KBM-7 (cell line): ENCODE results near the gene BTNL9.
"Not testable (repeated sequence)": the region's sequence is repeated elsewhere in the genome, so short reads cannot be mapped to it uniquely, and the experiment has no call there.

Source experiments
- DNase-seq: peaks from one replicate; pipeline ENCODE4 v3.0.0-alpha.2; 2015
- in situ Hi-C: fragments of 300-500 bp; cut with MboI; formaldehyde crosslinking; loops from 2 replicates; pipeline ENCODE4 v1.14.3; 2020; ENCODE audit warnings: low sequenced_read_pairs, low pct_unique_long_range_greater_than_20kb, mixed read lengths

Gene BTNL9

DNA sequence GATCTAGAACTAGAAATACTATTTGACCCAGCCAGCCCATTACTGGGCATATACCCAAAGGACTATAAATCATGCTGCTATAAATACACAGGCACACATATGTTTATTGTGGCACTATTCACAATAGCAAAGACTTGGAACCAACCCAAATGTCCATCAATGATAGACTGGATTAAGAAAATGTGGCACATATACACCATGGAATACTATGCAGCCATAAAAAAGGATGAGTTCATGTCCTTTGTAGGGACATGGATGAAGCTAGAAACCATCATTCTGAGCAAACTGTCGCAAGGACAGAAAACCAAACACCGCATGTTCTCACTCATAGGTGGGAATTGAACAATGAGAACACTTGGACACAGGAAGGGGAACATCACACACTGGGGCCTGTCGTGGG, 55.1 kb downstream of the BTNL9 start:
- DNase-seq, in situ Hi-C loops: not testable (repeated sequence)

- in situ Hi-C loops, DNase-seq: not testable (repeated sequence)
Measured at GRCh38 chr5:181096721-181097382, 56.8 kb downstream of the BTNL9 start.

GRCh38 chr5:181097383-181097753, 57.3 kb downstream of the BTNL9 start:
- in situ Hi-C loops = not testable (repeated sequence)

GRCh38 chr5:181097759-181098491, 57.9 kb downstream of the BTNL9 start:
- in situ Hi-C loops, DNase-seq: not testable (repeated sequence)

More at GRCh38 chr5:181097383-181097753, 57.3 kb downstream of the BTNL9 start:
- DNase-seq = not testable (repeated sequence)

- in situ Hi-C loops = no loop called here
- DNase-seq = peak; percentile 37
Measured at GRCh38 chr5:181098762-181099601, 58.9 kb downstream of the BTNL9 start.

DNA sequence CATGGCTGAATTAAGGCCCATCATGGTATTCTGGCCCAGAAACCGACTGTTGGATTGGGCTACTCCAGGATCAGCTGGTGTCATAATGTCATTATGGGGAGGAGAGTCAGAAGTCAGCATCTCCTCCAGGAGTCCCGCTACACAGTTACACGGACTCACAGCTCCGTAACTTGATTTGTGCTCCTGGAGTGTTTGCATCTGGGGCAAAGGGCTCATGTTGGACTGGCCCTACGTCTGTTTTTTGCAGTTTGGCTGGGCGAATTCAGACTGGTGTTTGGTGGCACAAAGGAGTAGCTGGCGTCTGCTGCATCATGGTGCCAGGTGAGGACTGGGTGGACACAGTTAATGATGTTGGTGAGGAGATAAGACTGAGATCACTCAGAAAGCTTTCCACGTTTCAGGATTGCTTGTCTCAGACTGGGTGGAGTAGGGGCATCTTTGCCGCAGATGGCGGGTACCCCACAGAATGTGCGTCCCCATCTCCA, 59.6 kb downstream of the BTNL9 start:
- no peak for DNase-seq
- in situ Hi-C loops = no loop called here

DNA sequence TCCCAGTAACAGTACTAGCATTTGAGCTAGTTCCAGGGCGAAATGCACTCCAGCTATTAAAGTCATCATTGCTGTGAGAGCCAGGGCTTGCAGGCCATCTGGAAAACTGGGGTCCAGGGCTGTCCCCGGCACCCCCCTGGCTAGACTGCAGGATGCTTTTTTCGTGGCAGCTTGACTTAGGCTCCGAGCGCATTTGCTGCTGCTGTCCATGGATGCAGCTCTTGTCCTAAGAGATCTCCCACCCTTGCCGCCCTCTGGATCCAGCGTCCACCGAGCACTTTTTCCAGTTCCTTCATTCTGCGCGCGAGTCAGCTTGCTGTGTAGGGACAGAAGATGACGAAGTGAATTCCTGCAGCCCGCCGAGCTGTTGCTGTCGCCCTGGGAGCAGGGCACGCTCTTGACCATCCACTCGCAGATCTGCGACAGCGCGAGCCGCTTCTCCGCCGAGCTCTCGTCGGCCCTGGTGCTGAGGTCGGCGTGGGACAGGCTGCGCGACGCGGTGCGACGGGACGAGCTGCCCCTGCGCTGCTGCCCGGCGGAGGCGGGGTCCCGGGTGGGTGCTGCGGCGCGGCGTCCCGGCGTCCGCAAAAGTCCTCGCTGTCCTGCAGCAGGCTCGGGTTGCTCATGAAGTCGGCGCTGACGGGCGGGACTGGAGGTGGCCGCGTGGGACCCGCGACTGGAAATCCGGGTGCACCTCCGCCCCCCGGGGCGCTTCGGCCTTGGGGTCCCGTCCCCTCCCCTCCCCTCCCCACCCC, 60.2 kb downstream of the BTNL9 start:
- DNase-seq = no peak
- in situ Hi-C loops = no loop called here

- in situ Hi-C loops, DNase-seq: not testable (repeated sequence)
Measured at GRCh38 chr5:181101030-181101641, 61.1 kb downstream of the BTNL9 start.

GRCh38 chr5:181101930-181102674, 62.0 kb downstream of the BTNL9 start:
- DNase-seq, in situ Hi-C loops: not testable (repeated sequence)

GRCh38 chr5:181104259-181104568, 64.1 kb downstream of the BTNL9 start:
- in situ Hi-C loops = not testable (repeated sequence)
- peak; percentile 29 for DNase-seq

- DNase-seq, in situ Hi-C loops: not testable (repeated sequence)
Measured at GRCh38 chr5:181104606-181105390, 64.7 kb downstream of the BTNL9 start.

DNA sequence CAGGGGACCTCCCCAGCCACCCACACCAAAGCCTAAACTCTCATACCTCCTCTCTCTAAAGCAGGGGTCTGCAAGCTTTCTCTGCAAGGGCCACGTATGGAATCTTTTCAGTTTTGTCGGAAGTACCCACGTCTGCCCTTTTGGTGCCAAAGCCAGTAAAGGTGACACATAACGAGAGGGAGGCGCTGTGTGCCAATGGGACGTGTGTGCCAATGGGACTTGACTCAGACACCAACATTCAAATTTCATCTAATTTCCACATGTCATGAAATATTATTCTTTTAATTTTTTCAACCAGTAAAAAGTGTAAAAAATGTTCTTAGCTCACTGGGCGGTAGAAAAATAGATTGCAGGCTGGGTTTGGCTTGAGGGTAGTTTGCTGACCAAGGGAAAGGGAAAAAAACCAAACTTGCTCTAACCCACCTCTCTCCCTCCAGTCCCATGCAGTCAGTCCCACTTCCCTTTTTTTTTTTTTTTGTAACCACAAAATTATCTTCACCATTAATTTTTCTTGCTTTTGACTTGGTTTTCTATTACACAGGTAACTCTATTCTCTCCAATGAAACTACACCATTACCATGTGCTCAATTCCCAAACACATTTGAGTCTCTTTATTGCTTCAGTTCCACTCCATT, 65.4 kb downstream of the BTNL9 start:
- peak; percentile 70 for DNase-seq
- in situ Hi-C loops = no loop called here

DNA sequence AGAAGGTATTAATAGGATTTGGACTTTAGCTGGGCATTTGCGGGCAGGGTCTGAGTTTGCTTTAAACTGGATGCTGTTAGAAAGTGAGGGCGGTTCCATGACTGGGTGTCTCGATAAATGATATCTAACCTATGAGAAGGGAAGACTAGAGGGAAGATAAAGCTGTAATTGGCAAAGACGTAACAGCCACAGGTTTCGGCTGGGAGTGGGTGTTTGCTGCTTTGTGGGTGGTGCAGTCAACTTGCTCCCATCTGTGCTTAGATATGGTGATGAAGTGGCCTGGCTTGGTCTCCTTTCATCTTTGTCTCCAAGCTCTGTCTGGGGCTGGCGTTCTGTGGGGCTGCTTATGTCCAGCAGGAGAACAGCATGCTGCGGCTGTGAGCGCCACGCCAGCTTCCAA, 67.6 kb downstream of the BTNL9 start:
- DNase-seq = no peak
- in situ Hi-C loops = no loop called here

DNA sequence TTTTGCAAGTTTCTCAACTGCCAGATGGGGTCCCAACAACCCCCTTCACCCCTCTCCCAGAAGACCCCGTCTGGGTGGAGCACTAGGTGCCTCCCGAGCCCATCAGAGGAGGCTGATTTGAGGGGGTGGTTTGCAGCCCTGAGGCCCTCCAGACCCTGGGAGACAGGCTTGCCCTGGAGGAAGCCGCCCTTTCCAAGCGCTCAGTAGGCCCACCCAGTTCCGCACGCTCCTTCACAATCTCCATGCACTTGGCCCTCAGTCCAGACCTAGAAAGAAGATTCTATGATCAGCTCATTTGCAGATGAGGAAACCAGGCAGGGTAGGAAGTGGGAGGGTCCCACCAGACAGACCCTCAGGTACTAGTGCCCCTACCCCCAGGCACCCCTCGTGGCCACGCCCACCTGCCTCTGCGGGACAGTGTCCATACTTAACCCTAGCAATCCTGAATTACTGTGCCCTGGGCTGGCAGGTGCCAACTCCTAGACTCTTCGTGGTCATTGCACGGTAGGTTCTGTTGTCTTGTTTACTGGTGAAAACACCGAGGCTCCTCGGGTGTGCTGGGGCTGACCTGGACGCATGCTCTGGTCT, 68.6 kb downstream of the BTNL9 start:
- DNase-seq = no peak
- in situ Hi-C loops = no loop called here

DNA sequence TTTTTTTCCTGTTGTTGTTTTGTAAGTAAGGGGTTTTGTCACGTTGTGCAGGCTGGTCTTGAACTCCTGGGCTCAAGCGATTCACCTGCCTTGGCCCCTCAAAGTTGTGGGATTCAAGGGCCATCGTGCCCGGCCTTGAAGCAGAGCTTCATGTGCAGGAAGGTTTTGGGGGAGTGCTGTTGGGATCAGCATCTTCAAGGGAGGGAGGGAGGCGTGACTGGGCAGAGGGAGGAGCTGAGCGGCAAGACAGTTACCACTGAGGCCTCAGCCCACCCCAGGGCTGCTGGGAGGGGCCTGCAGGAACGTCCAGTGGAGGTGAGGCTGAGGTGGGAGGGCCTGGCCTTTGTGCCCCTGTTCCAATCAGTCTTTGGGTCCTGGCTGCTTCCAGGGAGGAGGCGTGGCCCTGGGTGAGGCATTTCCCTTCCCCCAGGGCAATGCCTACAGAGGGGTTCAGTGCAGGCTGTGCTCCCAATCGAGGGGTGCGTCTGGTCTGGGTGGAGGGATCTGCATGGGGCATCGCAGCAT, 69.5 kb downstream of the BTNL9 start:
- in situ Hi-C loops = no loop called here

DNA sequence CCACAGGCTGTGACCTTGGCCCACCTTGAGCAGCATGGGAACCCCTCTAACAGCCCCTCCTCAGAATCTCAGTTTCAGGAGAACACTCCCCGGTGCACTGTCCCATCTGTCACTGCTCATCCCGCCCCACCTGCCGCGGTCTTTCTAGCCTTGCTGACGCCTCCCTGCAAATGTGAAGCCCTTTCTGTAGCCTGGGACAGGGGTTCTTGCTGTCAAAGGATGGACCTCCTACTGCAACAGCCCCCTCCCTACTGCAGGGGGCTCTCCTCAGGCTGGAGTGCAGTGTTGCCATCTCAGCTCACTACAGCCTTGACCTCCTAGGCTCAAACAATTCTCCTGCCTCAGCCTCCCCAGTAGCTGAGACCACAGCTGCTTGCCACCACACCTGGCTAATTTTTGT, 70.9 kb downstream of the BTNL9 start:
- in situ Hi-C loops = no loop called here
- no peak for DNase-seq

More for the DNA sequence above, 69.5 kb downstream of the BTNL9 start:
- no peak for DNase-seq
